Osteoblast (primary cell): ENCODE data around the gene BAZ1A. TPM values are rescaled to one million over a fixed set of nuclear protein-coding genes. Genes with fewer than 3 reads are reported as not detected.

Experiments used
- DNase-seq: peaks from one replicate; pipeline ENCODE4 v3.0.0; 2011; ENCODE audit warnings: low spot score, mixed read lengths; ENCODE audit not compliant: insufficient read length; ENCODE audit errors: missing footprints
- H2AFZ ChIP-seq: 2 replicates; pipeline ENCODE4 v1.6.0; 2011; ENCODE audit warnings: mild to moderate bottlenecking, low read length
- H3K27ac ChIP-seq: 2 replicates; pipeline ENCODE4 v1.5.1; 2011; ENCODE audit warnings: mild to moderate bottlenecking, low read depth, low read length, moderate library complexity
- H3K27me3 ChIP-seq: 2 replicates; pipeline ENCODE4 v1.6.0; 2012; ENCODE audit warnings: mild to moderate bottlenecking, control low read depth, inconsistent platforms, low read length, moderate library complexity; ENCODE audit not compliant: insufficient read depth
- H3K36me3 ChIP-seq: 2 replicates; pipeline ENCODE4 v1.5.1; 2011; ENCODE audit warnings: mild to moderate bottlenecking, low read length, control low read depth, moderate library complexity; ENCODE audit not compliant: insufficient read depth
- H3K4me1 ChIP-seq: 2 replicates; pipeline ENCODE4 v1.5.1; 2011; ENCODE audit warnings: mild to moderate bottlenecking, low read length, control low read depth, moderate library complexity; ENCODE audit not compliant: insufficient read depth
- H3K4me2 ChIP-seq: 2 replicates; pipeline ENCODE4 v1.6.0; 2011; ENCODE audit warnings: mild to moderate bottlenecking, low read length; ENCODE audit not compliant: insufficient read depth
- H3K4me3 ChIP-seq: fragments of 200-600 bp; sonication (generic); 3 replicates; pipeline ENCODE4 v1.5.1; 2012; ENCODE audit warnings: mild to moderate bottlenecking, low read length, inconsistent platforms; ENCODE audit not compliant: insufficient read depth
- H3K79me2 ChIP-seq: 2 replicates; pipeline ENCODE4 v1.6.0; 2012; ENCODE audit warnings: mild to moderate bottlenecking, low read length, control low read depth, inconsistent platforms; ENCODE audit not compliant: insufficient read depth
- H3K9me3 ChIP-seq: 2 replicates; pipeline ENCODE4 v1.5.1; 2011; ENCODE audit warnings: low read depth, low read length, control low read depth
- H4K20me1 ChIP-seq: 2 replicates; pipeline ENCODE4 v1.6.0; 2012; ENCODE audit warnings: mild to moderate bottlenecking, low read length, control low read depth; ENCODE audit not compliant: insufficient read depth
- total RNA-seq: library from RNA; depleted of rRNA; stranded (reverse); fragments of >200 nt; gene quantifications from 2 replicates; pipeline ENCODE4 v1.2.3, GENCODE V29; 2012
- TF ChIP-seq, protein P1 (sequence below): IDR thresholded peaks from 2 replicates; pipeline ENCODE4 v1.5.1; 2011; ENCODE audit warnings: mild to moderate bottlenecking, low read depth, low read length, moderate library complexity; ENCODE audit errors: extremely low read depth

BAZ1A gene
- total RNA-seq, 1 donor = 23.9 TPM

DNA sequence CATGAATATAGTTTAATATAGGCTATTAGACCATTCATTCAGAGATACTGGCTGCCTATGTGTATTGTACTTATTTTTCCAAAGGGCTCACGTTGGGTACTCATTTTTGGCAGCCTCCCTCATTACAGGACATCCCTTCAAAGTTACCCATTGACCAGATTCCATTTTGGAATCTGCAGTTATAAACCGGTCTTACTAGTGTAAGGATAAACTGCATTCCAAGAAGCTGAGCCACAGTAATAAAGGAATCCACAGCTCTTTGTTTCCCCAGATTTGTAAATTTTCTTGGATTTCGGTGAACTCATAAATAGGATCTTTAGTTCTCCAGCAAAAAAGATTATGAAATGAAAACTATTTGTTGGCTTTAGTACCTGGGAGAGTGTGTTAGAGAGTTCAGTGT lies 141.9 kb downstream of the BAZ1A start:
- H3K27me3 ChIP-seq = no peaks in the 10 kb centered on the region
- TF ChIP-seq, protein P1, sequence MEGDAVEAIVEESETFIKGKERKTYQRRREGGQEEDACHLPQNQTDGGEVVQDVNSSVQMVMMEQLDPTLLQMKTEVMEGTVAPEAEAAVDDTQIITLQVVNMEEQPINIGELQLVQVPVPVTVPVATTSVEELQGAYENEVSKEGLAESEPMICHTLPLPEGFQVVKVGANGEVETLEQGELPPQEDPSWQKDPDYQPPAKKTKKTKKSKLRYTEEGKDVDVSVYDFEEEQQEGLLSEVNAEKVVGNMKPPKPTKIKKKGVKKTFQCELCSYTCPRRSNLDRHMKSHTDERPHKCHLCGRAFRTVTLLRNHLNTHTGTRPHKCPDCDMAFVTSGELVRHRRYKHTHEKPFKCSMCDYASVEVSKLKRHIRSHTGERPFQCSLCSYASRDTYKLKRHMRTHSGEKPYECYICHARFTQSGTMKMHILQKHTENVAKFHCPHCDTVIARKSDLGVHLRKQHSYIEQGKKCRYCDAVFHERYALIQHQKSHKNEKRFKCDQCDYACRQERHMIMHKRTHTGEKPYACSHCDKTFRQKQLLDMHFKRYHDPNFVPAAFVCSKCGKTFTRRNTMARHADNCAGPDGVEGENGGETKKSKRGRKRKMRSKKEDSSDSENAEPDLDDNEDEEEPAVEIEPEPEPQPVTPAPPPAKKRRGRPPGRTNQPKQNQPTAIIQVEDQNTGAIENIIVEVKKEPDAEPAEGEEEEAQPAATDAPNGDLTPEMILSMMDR = no peak
- DNase-seq = no peak
- no peaks in the 10 kb centered on the region for H4K20me1 ChIP-seq
- H3K4me2 ChIP-seq = peak overlapping the region; percentile 11
- no peak overlapping the region for H3K4me3 ChIP-seq
- no peaks in the 10 kb centered on the region for H3K9me3 ChIP-seq
- no peak overlapping the region for H3K27ac ChIP-seq
- no peaks in the 10 kb centered on the region for H3K79me2 ChIP-seq
- peaks cover 11% of the 10 kb centered on the region for H3K4me1 ChIP-seq
- H2AFZ ChIP-seq = peak overlapping the region; percentile 37
- H3K36me3 ChIP-seq = no peaks in the 10 kb centered on the region

DNA sequence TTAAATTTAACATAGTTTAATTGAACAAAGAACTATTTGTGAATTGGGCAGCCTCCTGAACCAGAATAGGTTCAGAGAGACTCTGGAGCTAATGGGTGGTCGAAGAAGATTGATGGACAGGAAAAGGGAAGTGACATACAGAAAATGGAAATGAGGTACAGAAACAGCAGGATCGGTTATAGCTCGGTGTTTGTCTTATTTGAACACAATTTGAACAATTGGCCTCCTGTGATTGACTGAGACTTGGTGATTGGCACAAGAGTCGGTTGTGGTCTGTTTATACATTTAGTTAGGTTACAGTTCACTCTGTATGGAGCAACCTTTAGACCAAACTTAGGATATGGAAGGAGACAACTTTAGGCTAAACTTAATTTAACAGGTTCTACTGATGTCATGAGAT lies 142.4 kb downstream of the BAZ1A start:
- no peaks in the 10 kb centered on the region for H3K9me3 ChIP-seq
- H3K4me2 ChIP-seq = no peak overlapping the region
- H2AFZ ChIP-seq = no peak overlapping the region
- no peaks in the 10 kb centered on the region for H3K27me3 ChIP-seq
- H3K36me3 ChIP-seq = no peaks in the 10 kb centered on the region
- peaks cover 11% of the 10 kb centered on the region for H3K4me1 ChIP-seq
- TF ChIP-seq, protein P1 = no peak
- DNase-seq = no peak
- no peak overlapping the region for H3K4me3 ChIP-seq
- H3K79me2 ChIP-seq = no peaks in the 10 kb centered on the region
- H3K27ac ChIP-seq = no peak overlapping the region
- no peaks in the 10 kb centered on the region for H4K20me1 ChIP-seq

DNA sequence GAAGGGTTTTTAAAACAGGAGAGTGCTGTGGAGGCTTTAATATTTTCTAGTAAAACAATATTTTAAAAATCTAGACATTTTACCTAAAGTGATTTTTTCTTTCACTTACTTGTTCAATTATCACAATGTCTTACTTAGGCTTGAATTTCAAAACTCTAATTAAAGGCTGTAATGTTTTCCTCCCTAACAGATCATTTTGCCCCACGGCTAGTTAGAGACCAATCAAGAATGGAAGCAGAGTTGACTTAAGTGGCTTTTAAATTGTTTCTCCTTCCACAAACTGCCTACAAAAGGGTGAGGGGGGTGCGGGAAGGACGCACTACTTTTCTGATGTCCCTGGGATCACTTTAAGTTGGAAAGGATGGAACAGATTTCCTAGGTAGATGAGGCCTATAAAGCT lies 151.3 kb downstream of the BAZ1A start:
- H3K9me3 ChIP-seq = no peaks in the 10 kb centered on the region
- H2AFZ ChIP-seq = no peak overlapping the region
- TF ChIP-seq, protein P1 = no peak
- no peak overlapping the region for H3K27ac ChIP-seq
- H3K27me3 ChIP-seq = no peaks in the 10 kb centered on the region
- H4K20me1 ChIP-seq = no peaks in the 10 kb centered on the region
- H3K4me2 ChIP-seq = no peak overlapping the region
- no peaks in the 10 kb centered on the region for H3K36me3 ChIP-seq
- H3K4me1 ChIP-seq = peaks cover 2% of the 10 kb centered on the region
- no peak overlapping the region for H3K4me3 ChIP-seq
- no peak for DNase-seq
- H3K79me2 ChIP-seq = no peaks in the 10 kb centered on the region

DNA sequence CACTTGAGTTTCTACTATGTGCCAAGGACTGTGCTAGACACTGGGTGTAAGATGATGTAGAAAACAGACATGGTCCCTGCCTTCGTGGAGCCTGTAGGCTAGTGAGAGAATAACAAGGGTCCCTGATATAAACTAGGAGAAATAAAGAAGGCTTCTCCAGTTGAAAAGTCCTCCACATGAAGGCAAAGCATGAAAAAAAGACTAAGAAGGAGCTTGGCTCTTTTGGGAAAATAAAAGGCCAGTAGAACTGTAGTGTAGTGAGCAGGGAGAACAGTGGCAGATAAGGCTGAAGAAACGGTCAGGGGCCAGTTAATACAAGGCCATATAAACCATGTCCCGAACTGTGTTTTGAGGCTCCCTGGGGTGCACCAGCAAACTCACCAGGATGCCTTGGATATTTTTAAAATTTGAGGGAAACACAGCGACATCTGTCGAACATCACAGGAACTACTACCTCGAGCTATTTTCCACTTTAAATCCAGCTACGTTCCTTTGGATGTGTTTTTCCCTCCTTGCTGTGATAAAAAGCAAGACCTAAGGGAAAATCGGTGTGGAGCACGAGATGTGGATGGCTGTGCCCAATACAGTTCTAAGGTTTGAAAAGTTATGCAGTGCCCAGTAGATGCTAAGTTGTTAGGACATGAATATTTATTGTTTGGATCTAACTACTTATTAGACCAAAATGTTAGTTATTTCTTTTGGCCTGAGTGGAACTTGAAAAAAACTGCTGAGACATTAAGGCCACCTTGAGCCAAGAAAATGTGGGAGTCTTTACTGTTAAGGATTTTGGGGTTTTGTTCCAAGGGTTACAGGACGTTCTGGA lies 152.2 kb downstream of the BAZ1A start:
- peaks cover 4% of the 10 kb centered on the region for H3K4me1 ChIP-seq
- H2AFZ ChIP-seq = peak overlapping the region; percentile 85
- H3K36me3 ChIP-seq = no peaks in the 10 kb centered on the region
- H3K27ac ChIP-seq = no peak overlapping the region
- H3K9me3 ChIP-seq = no peaks in the 10 kb centered on the region
- H3K4me3 ChIP-seq = no peak overlapping the region
- H3K79me2 ChIP-seq = no peaks in the 10 kb centered on the region
- no peaks in the 10 kb centered on the region for H4K20me1 ChIP-seq
- peak; percentile 92 for DNase-seq
- no peaks in the 10 kb centered on the region for H3K27me3 ChIP-seq
- TF ChIP-seq, protein P1 = peak; percentile 78
- peak overlapping the region; percentile 35 for H3K4me2 ChIP-seq
